GM18951 (cell line): Measurements from ENCODE around the gene TSPAN4.

ENCODE experiments used
- POLR2A ChIP-seq: IDR thresholded peaks from 4 replicates; pipeline ENCODE4 v1.6.1; 2011; ENCODE audit warnings: mild to moderate bottlenecking; ENCODE audit not compliant: insufficient read length, insufficient read depth; ENCODE audit errors: extremely low read depth
- in situ Hi-C: fragments of 300-500 bp; cut with MboI; formaldehyde crosslinking; loops from one replicate; pipeline ENCODE4 v1.12.0; 2022; ENCODE audit warnings: low sequenced_read_pairs, mixed read lengths, inconsistent platforms; ENCODE audit not compliant: unreplicated experiment

Gene TSPAN4

DNA sequence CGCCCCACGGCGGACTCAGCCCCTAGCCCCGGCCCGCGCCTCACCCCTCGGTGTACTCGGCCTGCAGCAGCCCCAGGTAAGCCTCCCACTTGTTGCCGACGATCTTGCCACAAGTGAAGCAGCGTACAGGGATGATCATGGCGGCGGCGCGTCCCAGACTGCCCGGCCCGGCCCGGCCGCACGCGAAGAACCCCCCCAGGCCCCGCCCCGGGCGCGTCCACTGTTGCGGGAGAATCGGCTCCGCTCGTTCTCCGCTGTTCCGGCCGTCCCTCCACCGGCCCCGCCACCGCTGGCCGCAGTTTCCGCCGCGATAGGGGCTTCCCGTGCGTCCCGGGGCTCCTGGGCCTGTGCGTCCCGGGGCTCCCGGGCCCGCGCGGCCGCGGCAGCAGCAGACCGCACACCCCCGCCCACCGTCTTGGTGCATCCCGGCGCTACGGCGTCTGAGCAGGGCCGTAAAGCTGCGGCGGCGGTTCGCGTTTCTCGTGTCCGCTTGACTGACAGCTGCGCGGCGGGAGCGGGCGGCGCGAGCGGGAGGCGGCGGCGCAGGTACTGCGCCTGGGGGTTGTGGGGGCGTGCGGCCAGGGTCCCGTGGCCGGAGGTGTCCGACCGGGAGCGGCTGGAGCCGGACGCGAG is at the start of gene TSPAN4, which contains the start of gene POLR2L:
Gene TSPAN4, plus strand, starts transcription at position 483 of the 633 bp plus-strand sequence. CDS start 7,453 bp downstream, outside the sequence.
Gene POLR2L, minus strand, starts transcription at position 160 of the 633 bp plus-strand sequence. Its CDS starts 21 bp downstream, at position 139.
- in situ Hi-C loops = no loop called here
- TF ChIP-seq POLR2A = peak; percentile 99

- in situ Hi-C loops = no loop called here
Observed at GRCh38 chr11:792873-793272, 49.8 kb upstream of the TSPAN4 start.

DNA sequence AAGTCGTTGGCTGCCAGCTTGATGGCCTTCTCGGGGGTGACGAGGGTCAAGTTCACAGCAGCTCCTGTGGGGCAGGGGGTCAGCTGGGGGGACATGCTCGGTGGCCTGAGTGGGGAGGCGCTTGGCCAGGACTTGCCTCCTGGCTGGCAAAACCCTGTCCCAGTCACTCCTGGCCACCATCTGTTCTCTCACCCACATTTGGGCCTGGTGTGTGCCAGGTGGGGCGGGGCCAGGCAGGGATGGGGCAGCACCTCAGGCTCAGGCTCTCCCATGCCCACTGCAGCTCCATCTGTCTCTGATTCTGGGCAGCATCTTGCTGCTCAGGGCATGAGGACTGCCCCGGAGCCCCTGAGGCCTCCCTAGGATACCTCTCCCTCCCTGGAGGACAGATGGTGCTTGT is 49.1 kb upstream of the TSPAN4 start:
- no peak for TF ChIP-seq POLR2A
- in situ Hi-C loops = no loop called here

More at GRCh38 chr11:792873-793272, 49.8 kb upstream of the TSPAN4 start:
- no peak for TF ChIP-seq POLR2A

- in situ Hi-C loops = no loop called here
- TF ChIP-seq POLR2A = no peak
Observed at GRCh38 chr11:794013-794765, 48.5 kb upstream of the TSPAN4 start.

- in situ Hi-C loops = no loop called here
- no peak for TF ChIP-seq POLR2A
Observed at GRCh38 chr11:794766-795633, 47.7 kb upstream of the TSPAN4 start.

GRCh38 chr11:795634-796564 is 46.8 kb upstream of the TSPAN4 start:
- in situ Hi-C loops = no loop called here

GRCh38 chr11:796565-797295 is 45.9 kb upstream of the TSPAN4 start:
- in situ Hi-C loops = no loop called here

More at GRCh38 chr11:795634-796564, 46.8 kb upstream of the TSPAN4 start:
- peak; percentile 68 for TF ChIP-seq POLR2A

GRCh38 chr11:797296-798092 is 45.2 kb upstream of the TSPAN4 start:
- TF ChIP-seq POLR2A = no peak
- in situ Hi-C loops = no loop called here

More at GRCh38 chr11:796565-797295, 45.9 kb upstream of the TSPAN4 start:
- no peak for TF ChIP-seq POLR2A

GRCh38 chr11:798093-798713 is 44.4 kb upstream of the TSPAN4 start, which contains the start of gene SLC25A22:
TSS of gene SLC25A22 (minus strand) at chr11:798281. CDS start at chr11:795006, 3,275 bp downstream.
- in situ Hi-C loops = no loop called here
- TF ChIP-seq POLR2A = peak; percentile 77

- in situ Hi-C loops = no loop called here
- no peak for TF ChIP-seq POLR2A
Observed at GRCh38 chr11:799641-800316, 42.9 kb upstream of the TSPAN4 start.
